ENCODE results near the gene HPN.
"Not testable (repeated sequence)": the region's sequence is repeated elsewhere in the genome, so short reads cannot be mapped to it uniquely, and the experiment has no call there.

HPN gene

DNA sequence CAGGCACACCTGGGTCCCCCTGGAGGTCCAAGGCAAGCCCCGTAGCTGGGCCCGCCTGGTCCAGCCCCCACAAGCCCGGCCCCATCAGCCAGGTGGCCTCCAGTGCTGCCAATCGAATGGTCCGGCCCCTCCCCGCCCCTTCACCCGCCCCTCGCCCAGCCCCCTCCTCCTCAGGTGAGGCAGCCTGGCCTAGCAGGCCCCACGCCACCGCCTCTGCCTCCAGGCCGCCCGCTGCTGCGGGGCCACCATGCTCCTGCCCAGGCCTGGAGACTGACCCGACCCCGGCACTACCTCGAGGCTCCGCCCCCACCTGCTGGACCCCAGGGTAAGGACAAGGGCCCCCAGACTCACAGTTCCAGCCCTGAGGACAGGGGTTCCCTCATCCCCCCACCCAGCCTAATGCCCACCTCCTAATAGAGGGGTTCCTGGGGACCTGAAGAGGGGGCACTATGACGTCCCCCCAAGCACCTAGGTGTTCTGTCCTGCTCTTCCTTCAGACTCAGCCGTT lies at the start of gene HPN:
Gene HPN, plus strand, starts transcription at position 174 of the 508 bp plus-strand sequence. CDS start 786 bp downstream, outside the sequence.
- no peak for DNase-seq

DNA sequence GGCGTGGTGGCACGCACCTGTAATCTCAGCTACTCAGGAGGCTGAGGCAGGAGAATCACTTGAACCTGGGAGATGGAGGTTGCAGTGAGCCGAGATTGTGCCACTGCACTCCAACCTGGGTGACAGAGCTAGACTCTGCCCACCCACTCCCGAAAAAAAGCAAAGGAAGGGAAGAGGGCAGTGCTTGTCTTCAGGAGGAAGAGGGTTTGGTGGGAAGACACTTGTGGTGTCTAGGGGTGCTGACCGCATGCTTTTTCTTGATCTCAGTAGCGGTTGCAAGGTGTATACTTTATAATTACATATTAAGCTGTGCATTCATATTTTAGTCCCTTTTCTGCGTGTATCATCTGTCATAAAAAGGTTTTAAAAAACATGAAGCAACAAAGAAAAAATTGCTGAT lies 48.9 kb upstream of the HPN start:
- DNase-seq, result not testable (repeated sequence)

DNA sequence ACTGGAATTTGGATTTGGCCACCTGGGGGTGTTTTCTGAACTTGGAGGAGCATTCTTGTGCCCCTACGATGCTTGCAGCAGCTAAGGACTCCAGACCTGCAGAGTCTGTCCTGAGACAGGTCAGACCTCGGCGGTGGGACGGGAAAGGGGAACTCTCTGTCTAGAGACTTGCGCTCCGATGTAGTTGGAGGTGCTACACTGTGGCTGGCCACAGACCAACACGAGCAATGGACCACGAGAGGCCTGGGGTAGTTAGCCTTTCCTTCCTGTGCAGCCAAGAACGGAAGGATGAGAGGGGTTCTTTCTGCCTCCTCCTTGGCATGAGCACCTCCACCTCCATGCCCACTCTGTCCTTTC lies 47.3 kb upstream of the HPN start:
- DNase-seq, result no peak

DNA sequence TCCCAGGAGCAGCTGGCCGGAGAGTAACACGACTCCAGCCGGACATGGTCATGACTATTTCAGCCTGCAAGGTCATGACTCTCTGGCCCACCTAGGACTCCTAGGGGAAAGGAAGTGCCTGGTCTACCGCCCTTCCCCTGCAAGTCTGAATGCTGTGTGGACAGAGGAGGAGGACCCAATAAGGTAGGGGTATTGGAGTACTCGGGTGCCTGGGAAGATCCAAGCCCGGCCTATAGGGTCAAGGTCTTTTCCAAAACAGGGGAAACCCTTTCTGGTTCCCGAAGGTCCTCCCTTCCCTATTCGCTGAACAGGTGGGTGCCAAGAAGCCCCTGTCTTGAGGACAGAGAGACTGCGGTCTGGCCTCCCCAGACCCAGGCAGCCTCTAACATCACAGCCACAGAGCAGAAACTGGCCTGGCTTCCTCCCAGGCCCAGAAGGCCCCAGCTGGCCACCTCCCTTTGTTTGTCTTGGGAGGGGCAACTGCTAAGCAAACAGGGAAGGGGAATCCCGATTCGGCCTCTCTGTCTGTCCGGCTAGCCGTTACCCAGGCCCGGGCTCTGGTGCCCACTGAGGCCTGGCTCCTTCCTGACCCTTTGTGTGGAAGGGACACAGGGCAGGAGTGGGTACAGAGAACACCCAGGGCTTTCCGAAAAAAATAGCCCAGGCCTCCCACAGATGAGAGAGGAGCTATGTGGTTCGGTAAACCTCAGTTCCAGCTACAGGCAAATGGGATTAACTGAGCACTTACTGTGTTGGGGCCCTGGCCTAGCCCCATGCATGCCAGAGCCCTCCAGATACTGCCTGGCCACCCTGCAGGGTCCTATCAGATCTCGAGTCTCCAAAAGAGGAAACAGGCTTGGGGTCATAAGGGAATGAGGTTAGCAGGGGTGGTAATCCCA lies 46.6 kb upstream of the HPN start:
- DNase-seq, result no peak

DNA sequence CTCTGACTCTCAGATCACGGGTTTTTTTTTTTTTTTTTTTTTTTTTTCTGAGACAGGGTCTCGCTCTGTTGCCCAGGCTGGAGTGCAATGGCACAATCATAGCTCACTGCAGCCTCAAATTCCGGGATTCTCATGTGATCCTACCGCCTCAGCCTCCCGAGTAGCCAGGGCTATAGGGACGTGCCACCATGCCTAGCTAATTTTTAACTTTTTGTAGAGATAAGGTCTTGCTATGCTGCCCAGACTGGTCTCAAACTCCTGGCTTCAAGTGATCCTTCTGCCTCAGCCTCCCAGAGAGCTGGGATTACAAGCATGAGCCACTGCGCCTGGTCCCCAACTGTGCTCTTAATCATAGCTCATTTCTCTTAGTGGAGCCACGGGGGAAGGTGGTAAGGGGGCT lies 46.0 kb upstream of the HPN start:
- no peak for DNase-seq

DNA sequence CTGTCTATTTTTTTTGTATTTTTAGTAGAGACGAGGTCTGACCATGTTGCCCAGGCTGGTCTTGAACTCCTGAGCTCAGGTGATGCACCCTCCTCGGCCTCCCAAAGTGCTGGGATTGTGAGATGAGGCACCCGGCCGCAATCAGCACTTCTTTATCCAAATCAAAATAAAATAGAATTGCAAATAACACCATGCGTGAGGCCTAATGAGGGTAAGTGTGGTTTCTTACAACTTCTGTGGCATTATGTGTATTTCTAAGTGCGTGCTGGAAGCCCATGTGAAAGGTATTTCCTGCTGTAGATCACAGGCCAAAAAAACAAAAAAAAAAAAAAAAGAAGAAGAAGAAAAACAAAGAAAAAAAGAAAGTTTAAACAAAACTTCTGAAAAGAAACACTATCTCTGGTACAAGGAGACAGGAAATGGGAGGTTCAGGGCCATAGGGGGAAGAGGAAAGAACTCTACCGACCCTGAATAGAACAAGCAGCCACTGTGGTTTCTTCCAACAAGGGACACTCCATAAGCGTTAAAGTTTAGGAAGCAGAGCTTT lies 44.4 kb upstream of the HPN start:
- DNase-seq, result no peak

DNA sequence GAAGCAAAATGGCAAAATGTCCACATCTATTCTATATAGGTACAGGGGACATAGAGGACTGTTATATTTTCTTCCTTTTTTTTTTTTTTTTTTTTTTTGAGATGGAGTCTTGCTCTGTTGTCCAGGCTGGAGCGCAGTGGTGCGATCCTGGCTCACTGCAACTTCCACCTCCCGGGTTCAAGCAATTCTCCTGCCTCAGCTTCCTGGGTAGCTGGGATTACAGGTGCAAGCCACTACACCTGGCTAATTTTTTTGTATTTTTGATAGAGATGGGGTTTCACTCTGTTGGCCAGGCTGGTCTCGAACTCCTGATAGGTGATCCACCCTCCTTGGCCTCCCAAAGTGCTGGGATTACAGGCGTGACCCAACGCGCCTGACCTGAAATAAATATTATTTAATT lies 43.3 kb upstream of the HPN start:
- DNase-seq, result not testable (repeated sequence)

DNA sequence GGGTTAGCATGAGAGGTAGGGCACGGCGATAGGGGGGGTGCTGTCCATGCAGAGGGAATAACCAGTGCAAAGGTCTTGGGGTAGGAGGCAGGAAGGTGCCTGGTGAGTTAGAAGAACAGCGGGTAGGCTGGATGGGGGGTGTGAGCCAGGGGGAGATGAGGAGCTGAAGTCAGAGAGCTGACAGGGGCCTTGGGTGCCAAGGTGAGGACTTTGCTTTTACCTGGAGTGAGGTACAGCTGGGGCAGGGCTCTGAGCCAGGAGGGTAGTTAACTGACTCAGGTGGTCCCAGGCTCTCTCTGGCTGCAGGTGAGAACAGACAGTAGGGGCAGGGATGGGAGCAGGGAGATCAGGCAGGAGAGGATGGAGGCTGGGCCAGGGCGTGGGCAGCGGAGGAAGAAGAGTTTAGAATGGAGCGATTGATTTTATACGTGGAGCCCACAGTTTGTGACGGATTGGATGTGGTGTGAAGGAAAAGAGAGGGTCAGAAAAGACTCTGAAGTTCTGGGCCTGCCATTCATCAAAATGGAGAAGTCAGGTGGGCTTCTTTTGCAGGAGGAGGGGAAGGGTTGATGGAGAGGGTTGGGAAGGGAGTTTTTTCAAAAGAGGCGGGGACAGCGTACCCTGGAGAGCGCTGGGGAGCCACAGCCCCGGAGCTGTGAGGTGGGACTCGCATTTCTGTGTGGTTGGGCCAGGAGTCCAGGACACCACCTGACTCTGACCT lies 42.6 kb upstream of the HPN start:
- peak; percentile 68 for DNase-seq

DNA sequence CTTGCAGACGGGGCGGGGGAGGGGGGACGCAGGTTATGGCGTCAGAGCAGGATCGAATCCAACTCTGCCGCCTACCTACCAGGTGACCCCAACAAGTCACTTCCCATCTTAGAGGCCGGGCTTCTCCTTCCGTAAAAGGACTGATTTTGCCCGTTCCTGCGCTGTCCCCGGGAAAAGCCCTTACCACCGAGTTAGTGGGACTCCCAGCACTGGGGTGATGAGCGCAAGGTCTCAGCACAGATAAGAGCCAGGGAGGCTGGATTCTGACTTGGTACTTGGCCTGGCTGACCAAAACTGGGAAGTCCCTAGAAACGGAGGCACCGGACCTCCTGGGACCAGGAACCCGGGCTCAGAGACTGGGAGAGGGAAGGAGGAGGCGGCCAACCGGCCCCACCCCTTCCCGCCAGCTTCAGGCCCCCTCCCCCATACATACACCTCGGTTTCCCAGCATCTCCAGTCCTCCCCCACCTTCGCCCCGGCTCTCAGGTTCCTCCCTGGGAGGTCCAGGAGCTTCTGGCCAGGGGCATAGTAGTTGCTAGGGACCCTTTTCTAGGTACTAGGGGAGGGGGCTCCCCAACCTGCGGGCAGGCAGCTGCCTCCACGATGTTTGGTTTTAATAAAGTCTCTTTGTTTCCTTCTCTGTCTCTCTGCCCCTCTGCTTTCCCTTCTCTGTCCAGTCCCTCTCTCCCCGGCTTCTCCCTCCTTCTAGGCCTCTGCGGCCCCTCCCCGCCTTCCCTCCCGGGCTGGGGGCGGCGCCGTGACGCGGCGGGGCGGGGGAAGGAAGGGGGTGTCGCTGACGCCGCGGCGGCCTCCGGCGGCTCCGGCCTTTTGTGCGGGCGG lies 41.8 kb upstream of the HPN start, which contains the start of gene GRAMD1A:
Gene GRAMD1A, plus strand, starts transcription at position 826 of the 840 bp plus-strand sequence. CDS start 156 bp downstream, outside the sequence.
- peak; percentile 85 for DNase-seq

DNA sequence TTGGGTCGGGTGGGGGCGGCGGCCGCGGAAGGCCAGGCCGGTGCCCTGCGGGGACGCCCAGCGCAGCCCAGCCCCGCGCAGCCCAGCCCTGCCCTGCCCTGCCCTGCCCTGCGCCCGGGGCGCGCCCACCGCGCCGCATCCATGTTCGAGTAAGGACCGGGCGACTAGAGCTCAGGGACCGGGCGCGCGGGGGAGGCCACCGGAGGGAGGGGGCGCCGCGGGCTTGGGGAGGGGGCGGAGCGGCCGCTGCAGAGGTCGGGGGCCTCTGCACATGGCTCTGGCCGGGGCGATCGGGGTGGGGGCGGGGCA lies 41.2 kb upstream of the HPN start:
- DNase-seq, result no peak

DNA sequence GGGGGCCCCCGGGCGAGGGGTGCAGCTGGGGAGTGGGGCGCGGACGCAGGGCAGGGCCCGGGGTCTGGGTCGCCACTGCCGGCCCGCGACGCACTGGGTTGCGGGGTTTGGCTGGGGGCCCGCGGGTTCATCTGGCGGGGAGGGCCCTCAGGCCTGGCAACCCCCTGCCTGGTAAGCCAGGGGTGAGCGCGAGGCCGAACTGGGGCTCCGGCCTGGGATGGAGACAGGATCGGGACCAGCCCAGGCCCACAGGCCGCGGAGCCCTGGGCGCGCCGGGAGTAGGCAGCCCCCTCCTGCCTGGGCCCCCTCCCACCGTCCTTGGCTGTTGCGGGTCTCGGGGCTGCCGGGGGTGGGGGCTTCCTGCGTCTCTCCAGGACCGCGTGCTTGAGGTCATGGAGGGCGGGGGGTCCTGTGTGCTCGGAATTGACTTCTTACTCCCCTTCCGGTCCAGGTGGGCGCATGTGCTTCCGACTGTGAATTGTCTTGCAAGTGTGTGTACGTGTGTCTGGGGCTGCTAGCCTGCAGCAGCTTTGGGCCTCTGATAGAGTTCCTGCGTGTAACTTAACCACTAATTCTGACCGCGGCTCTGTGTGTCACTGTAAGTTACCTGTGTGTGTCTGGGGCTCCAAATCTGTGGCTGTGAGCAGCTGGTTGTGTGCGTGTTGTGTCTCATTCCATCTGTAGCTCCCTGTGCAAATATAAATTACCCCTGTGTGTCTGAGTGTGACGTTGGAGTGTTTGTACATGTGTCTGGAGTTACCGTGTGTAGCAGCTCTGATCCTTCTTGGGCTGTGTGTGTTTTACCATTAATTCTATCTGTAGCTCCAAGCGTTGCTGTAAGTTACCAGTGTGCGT lies 40.6 kb upstream of the HPN start:
- peak; percentile 61 for DNase-seq

DNA sequence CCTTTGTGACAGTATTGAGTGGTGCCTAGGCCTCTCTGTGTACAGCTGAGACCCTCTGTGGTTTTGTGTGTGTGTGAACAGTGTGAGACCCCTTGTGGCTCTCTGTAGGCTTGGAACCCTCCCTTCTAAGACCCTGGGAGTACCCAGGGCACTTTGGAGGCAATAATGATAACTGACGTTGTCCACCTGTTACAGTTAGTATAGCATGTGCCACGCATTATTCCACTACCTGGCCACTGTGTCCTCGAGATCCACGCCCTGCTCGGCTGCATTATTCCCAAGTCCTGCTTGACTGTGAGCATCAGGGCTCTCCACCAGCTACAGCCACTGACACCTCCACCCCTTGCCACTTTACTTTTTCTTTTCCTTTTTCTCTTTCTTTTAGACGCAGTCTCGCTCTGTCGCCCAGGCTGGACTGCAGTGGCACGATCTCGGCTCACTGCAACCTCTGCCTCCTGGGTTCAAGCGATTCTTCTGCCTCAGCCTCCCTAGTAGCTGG lies 39.4 kb upstream of the HPN start:
- DNase-seq, result no peak

DNA sequence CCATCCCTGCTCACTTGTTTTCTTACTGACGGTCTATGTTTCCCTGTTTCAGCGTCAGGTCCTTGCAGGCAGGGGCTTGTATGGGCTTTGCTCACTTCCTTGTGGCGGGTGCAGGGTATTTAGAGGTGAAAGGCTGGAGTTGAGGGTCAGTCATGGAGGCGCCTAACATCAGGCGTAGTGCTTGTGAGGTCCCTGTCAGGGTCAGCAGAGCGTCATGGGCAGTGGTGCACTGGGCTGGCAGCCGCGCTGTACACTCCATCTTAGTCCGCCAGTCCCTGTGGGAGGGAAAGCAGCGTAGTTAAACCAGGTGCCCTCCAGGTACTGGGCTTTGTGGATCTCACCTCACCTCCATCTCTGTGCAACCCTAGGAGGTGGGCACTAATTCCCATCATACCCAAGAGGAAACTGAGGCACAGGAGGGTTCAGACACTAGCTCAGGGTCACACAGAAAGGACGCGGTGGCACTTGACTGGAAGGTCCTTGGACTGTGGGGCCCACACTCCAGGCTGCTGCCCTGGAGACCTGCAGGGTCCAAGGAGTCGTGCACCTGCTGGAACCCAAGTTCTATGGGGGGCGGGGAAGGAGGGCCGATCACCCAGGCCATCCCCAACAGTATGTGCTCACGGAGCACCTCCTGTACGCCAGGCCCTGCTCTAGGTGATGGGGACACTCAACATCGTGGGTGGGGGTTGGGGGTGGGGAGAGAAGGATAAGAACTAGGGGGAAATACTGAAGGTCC lies 36.8 kb upstream of the HPN start:
- DNase-seq, result no peak

DNA sequence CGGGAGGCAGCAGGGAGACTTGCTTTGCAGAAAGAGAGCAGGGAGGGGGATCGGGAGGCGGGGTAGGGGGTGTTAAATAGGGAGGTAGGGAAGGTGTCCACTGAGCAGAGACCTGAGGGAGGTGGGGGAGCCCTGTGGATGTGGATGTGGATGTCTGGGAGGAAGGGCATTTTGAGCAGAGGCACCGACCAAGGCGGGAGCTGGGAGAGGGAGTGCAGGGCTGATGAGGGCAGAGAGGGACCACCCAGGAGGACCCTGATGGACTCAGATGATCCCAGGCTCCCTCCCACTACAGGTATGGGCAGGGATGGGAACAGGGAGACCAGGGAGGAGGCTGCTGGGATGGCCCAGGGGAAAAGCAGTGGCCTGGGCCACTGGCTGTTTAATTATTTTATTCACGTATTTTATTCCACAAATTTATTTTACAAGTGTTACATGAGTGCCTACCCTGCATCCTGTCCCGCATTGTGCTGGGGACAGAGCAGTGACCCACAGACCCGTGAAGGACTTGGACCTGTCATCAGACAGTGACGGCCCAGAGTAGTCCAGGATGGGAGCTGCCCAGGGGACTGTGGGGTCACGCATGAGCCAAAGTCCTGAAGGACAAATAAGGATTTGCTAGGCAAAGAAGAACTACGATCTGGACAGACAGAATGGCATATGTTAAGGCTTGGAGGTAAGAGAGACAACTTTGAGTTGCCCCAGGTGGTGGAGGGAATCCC lies 36.1 kb upstream of the HPN start:
- no peak for DNase-seq

DNA sequence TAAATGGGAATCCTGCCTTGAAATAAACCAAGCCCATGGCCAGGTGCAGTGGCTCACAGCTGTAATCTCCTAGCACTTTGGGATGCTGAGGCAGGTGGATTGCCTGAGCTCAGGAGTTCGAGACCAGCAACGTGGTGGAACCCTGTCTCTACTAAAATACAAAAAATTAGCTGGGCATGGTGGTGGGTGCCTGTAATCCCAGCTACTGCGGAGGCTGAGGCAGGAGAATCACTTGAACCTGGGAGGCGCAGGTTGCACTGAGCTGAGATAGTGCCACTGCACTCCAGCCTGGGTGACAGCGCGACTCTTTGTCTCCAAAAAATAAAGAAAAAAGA lies 35.5 kb upstream of the HPN start:
- not testable (repeated sequence) for DNase-seq

DNA sequence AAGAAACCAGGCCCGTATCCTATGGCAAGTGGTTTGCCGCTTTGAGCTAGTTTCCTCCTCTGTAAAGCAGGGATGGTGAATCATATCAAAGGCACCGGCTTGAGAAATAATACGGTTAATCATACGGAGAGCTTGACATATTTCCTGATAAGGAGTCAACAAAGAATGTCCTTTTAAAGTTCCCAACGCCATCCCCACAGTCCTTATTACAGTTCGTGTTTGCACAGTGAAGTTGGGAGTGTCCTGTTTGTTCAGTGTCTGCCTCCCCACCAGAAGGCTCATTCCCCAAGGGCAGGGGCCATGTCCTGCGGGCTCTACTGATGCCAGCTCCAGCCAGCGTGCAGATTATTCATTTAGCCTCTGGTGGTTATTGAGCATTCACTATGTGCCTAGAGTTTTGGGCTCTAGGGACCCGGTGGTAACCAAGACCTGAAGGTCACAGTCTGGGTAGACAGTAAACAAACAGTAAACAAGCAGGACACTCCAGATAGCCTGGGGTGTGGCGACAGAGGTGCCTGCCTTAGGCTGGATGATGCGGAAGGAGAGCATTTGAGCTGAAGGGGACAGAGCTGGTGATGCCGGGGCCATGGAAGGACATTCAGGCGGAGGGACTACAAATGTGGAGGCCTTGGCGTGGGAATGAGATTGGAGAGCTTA lies 35.1 kb upstream of the HPN start:
- no peak for DNase-seq

DNA sequence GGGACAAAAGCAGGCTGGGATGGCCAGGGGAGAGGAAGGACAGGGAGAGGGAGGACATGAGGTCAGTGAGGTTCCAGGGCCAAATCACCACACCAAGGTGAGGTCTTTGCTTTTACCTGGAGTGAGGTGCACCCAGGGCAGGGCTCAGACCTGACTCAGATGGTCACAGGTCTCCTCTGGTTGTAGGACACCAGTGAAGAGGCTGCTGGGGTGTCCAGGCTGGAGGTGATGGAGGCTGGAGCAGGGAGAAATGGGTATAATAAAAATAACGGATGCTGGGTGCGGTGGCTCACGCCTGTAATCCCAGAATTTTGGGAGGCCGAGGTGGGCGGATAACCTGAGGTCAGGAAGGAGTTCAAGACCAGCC lies 34.5 kb upstream of the HPN start:
- DNase-seq, result no peak

DNA sequence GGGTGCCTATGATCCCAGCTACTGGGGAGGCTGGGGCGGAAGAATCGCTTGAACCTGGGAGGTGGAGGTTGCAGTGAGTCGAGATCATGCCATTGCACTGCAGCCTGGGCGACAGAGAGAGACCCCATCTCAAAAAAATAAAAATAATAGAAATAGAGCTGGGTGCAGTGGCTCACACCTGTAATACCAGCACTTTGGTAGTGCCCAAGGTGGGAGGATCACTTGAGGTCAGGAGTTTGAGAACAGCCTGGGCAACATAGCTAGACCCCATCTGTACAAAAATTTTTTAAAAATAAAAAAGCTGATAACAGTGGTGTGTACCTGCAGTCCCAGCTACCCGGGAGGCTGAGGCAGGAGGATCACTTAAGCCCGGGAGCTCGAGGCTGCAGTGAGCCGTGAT lies 34.1 kb upstream of the HPN start:
- not testable (repeated sequence) for DNase-seq

DNA sequence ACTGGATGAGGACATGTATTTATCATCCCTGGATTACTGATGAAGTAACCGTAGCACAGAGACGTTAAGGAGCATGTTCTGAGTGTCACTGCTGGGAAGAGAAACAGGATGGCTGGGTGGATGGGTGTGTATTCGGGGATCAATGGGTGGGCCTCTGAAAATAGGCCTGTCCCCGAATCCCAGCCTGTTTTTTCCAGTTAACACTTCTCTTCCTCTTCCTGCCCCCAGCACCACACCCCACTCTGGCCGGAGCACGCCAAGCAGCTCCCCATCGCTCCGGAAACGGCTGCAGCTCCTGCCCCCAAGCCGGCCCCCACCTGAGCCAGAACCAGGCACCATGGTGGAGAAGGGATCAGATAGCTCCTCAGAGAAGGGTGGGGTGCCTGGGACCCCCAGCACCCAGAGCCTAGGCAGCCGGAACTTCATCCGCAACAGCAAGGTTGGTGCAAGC lies 32.6 kb upstream of the HPN start:
- no peak for DNase-seq

Measured in retina (tissue), 1 donor.